WTC11 (cell line): Measurements from ENCODE around the gene PUM1. TPM values are rescaled to one million over a fixed set of nuclear protein-coding genes. Genes with fewer than 3 reads are reported as not detected.
"Not testable (repeated sequence)": the region's sequence is repeated elsewhere in the genome, so short reads cannot be mapped to it uniquely, and the experiment has no call there.

Source experiments
- ATAC-seq: fragments of 200-7000 bp; cut with Tn5 transposase; 2 replicates; pipeline ENCODE4 v1.10.0; 2021; ENCODE audit warnings: mild to moderate bottlenecking, moderate library complexity
- CTCF ChIA-PET: fragments of 300-600 bp; sonication (Branson Sonifier 250); formaldehyde crosslinking; loops from one replicate; lab custom pipeline; 2021; ENCODE audit warnings: antibody characterized with exemption; lab: Charles Lee
- POLR2A ChIA-PET: fragments of 350-600 bp; sonication (Branson Sonifier 250); formaldehyde crosslinking; loops from one replicate; lab custom pipeline; 2021; ENCODE audit warnings: antibody characterized with exemption; lab: Charles Lee
- DNase-seq: peaks from one replicate; pipeline ENCODE4 v3.0.0; 2021; ENCODE audit warnings: low spot score
- H3K27ac Mint-ChIP-seq: 2 replicates; pipeline ENCODE4 v1.8.0; 2021; ENCODE audit warnings: mixed read lengths
- H3K27me3 Mint-ChIP-seq: 2 replicates; pipeline ENCODE4 v1.8.0; 2021; ENCODE audit warnings: low read depth, mild to moderate bottlenecking, moderate library complexity, mixed read lengths
- H3K36me3 Mint-ChIP-seq: 2 replicates; pipeline ENCODE4 v1.8.0; 2021; ENCODE audit warnings: mixed read lengths
- H3K4me1 Mint-ChIP-seq: 2 replicates; pipeline ENCODE4 v1.8.0; 2022; ENCODE audit warnings: mixed read lengths
- H3K4me3 Mint-ChIP-seq: 2 replicates; pipeline ENCODE4 v1.8.0; 2021; ENCODE audit warnings: mild to moderate bottlenecking, moderate library complexity, mixed read lengths
- H3K9me3 Mint-ChIP-seq: 2 replicates; pipeline ENCODE4 v1.8.0; 2021; ENCODE audit warnings: mixed read lengths
- ATF1 ChIP-seq: sonication (generic); formaldehyde crosslinking; IDR thresholded peaks from 2 replicates; pipeline ENCODE4 v1.8.1; 2023; ENCODE audit warnings: mild to moderate bottlenecking, moderate library complexity, missing genetic modification reagents
- CBFB ChIP-seq: sonication (generic); formaldehyde crosslinking; IDR thresholded peaks from 2 replicates; pipeline ENCODE4 v1.8.1; 2022; ENCODE audit warnings: mild to moderate bottlenecking, low read depth, missing genetic modification reagents
- CTCF ChIP-seq: fragments of 200-600 bp; IDR thresholded peaks from 2 replicates; pipeline ENCODE4 v1.8.0; 2022; ENCODE audit warnings: antibody characterized with exemption
- E2F1 ChIP-seq: sonication (generic); formaldehyde crosslinking; IDR thresholded peaks from 2 replicates; pipeline ENCODE4 v1.8.0; 2022; ENCODE audit warnings: mild to moderate bottlenecking, missing genetic modification reagents
- ELF4 ChIP-seq: sonication (generic); formaldehyde crosslinking; IDR thresholded peaks from 2 replicates; pipeline ENCODE4 v1.8.1; 2022; ENCODE audit warnings: low read depth, mild to moderate bottlenecking, moderate library complexity, missing genetic modification reagents
- GABPB1 ChIP-seq: sonication (generic); formaldehyde crosslinking; IDR thresholded peaks from 2 replicates; pipeline ENCODE4 v1.8.1; 2023; ENCODE audit warnings: mild to moderate bottlenecking, missing genetic modification reagents
- GRHL2 ChIP-seq: fragments of 250-450 bp; sonication (Bioruptor Pico); IDR thresholded peaks from 2 replicates; pipeline ENCODE4 v1.8.0; 2022; ENCODE audit warnings: mild to moderate bottlenecking, moderate library complexity; ENCODE audit not compliant: insufficient replicate concordance, severe bottlenecking
- GTF2I ChIP-seq: fragments of 250-450 bp; sonication (Bioruptor Pico); conservative IDR thresholded peaks from 2 replicates; pipeline ENCODE4 v1.4.0; 2021; ENCODE audit warnings: mild to moderate bottlenecking
- IRF2 ChIP-seq: sonication (generic); formaldehyde crosslinking; IDR thresholded peaks from 2 replicates; pipeline ENCODE4 v1.8.0; 2022; ENCODE audit warnings: low read depth, missing genetic modification reagents, borderline replicate concordance
- MAX ChIP-seq: sonication (generic); formaldehyde crosslinking; IDR thresholded peaks from 2 replicates; pipeline ENCODE4 v1.8.0; 2022; ENCODE audit warnings: mild to moderate bottlenecking, missing genetic modification reagents
- MXD4 ChIP-seq: fragments of 250-450 bp; sonication (Bioruptor Pico); IDR thresholded peaks from 2 replicates; pipeline ENCODE4 v1.8.0; 2021; ENCODE audit warnings: mild to moderate bottlenecking, moderate library complexity, borderline replicate concordance
- NR3C1 ChIP-seq: sonication (generic); formaldehyde crosslinking; conservative IDR thresholded peaks from 2 replicates; pipeline ENCODE4 v1.8.1; 2023; ENCODE audit warnings: low read depth, mild to moderate bottlenecking, missing genetic modification reagents
- RELA ChIP-seq: sonication (generic); formaldehyde crosslinking; IDR thresholded peaks from 2 replicates; pipeline ENCODE4 v1.8.1; 2022; ENCODE audit warnings: missing genetic modification reagents, mild to moderate bottlenecking, borderline replicate concordance
- RORB ChIP-seq: fragments of 250-450 bp; sonication (Bioruptor Pico); IDR thresholded peaks from 2 replicates; pipeline ENCODE4 v1.9.0; 2021; ENCODE audit warnings: mild to moderate bottlenecking
- SP1 ChIP-seq: sonication (generic); formaldehyde crosslinking; conservative IDR thresholded peaks from 2 replicates; pipeline ENCODE4 v1.8.1; 2022; ENCODE audit warnings: missing genetic modification reagents
- TEAD1 ChIP-seq: sonication (generic); formaldehyde crosslinking; IDR thresholded peaks from 2 replicates; pipeline ENCODE4 v1.8.0; 2022; ENCODE audit warnings: mild to moderate bottlenecking, missing genetic modification reagents
- ZNF219 ChIP-seq: sonication (generic); formaldehyde crosslinking; IDR thresholded peaks from 2 replicates; pipeline ENCODE4 v1.8.0; 2023; ENCODE audit warnings: missing genetic modification reagents, mild to moderate bottlenecking, borderline replicate concordance
- ZNF281 ChIP-seq: sonication (generic); formaldehyde crosslinking; IDR thresholded peaks from 2 replicates; pipeline ENCODE4 v1.8.0; 2023; ENCODE audit warnings: mild to moderate bottlenecking, missing genetic modification reagents
- ZNF423 ChIP-seq: fragments of 250-450 bp; sonication (Bioruptor Pico); IDR thresholded peaks from 2 replicates; pipeline ENCODE4 v2.1.2; 2022; ENCODE audit warnings: mild to moderate bottlenecking, moderate library complexity
- ZNF532 ChIP-seq: fragments of 250-450 bp; sonication (Bioruptor Pico); IDR thresholded peaks from 2 replicates; pipeline ENCODE4 v1.9.0; 2021; ENCODE audit warnings: mild to moderate bottlenecking, borderline replicate concordance
- ZNF671 ChIP-seq: fragments of 250-450 bp; sonication (Bioruptor Pico); IDR thresholded peaks from 2 replicates; pipeline ENCODE4 v1.8.0; 2021; ENCODE audit warnings: mild to moderate bottlenecking
- total RNA-seq: library from RNA; stranded (reverse); gene quantifications from 3 replicates; pipeline ENCODE4 v1.2.3, GENCODE V29; 2021

PUM1 gene
- total RNA-seq, 1 experiment from 2014 or later: 147 TPM

GRCh38 chr1:30976143-30976542 is 89.4 kb downstream of the PUM1 start:
- Mint-ChIP-seq H3K9me3 (no peaks in the 10 kb centered on the region), H3K27ac (peak overlapping the region; percentile 75), H3K36me3 (peaks cover 60% of the 10 kb centered on the region), H3K4me1 (peaks cover 11% of the 10 kb centered on the region; the same call in 1 of the 2 replicates), H3K4me3 (no peak overlapping the region), H3K27me3 (no peaks in the 10 kb centered on the region)
- ATAC-seq (no peak), DNase-seq (no peak)
- ChIA-PET CTCF (interaction anchor here (0.6 kb wide), 1 partner anchor 1662 kb away, joined by 6 read pairs; no protein-coding TSS in a partner anchor), POLR2A (interaction anchor here (0.6 kb wide), 2 partner anchors 10 to 74 kb away, joined by 3 read pairs; no protein-coding TSS in a partner anchor)
- no peak for TF ChIP-seq IRF2 (CRISPR knock-in tag)
- TF ChIP-seq CBFB (CRISPR knock-in tag): no peak
- no peak for TF ChIP-seq ZNF219 (CRISPR knock-in tag)
- no peak for TF ChIP-seq ZNF671
- no peak for TF ChIP-seq ZNF423 (CRISPR knock-in tag)
- TF ChIP-seq MAX (CRISPR knock-in tag): no peak
- TF ChIP-seq CTCF: no peak
- no peak for TF ChIP-seq MXD4 (CRISPR knock-in tag)

GRCh38 chr1:30975217-30975616 is 90.3 kb downstream of the PUM1 start:
- ChIA-PET CTCF (no interaction called here), POLR2A (interaction anchor here (0.7 kb wide), 1 partner anchor 8 kb away, joined by 3 read pairs; no protein-coding TSS in a partner anchor)
- DNase-seq (no peak), ATAC-seq (no peak)
- no peaks in the 10 kb centered on the region for H3K9me3 Mint-ChIP-seq
- H3K4me1 Mint-ChIP-seq: peaks cover 11% of the 10 kb centered on the region; the same call in 1 of the 2 replicates
- no peaks in the 10 kb centered on the region for H3K27me3 Mint-ChIP-seq
- peaks cover 55% of the 10 kb centered on the region for H3K36me3 Mint-ChIP-seq
- no peak overlapping the region for H3K27ac Mint-ChIP-seq
- TF ChIP-seq GABPB1 (peak; percentile 57), SP1 (CRISPR knock-in tag) (no peak), RORB (CRISPR knock-in tag) (no peak), RELA (no peak), ATF1 (no peak), NR3C1 (CRISPR knock-in tag) (no peak)
- no peak overlapping the region for H3K4me3 Mint-ChIP-seq

- TF ChIP-seq TEAD1 (CRISPR knock-in tag): no peak
- no peak for TF ChIP-seq GRHL2 (CRISPR knock-in tag)
- no peak for TF ChIP-seq ELF4 (CRISPR knock-in tag)
- TF ChIP-seq ZNF281 (CRISPR knock-in tag): no peak
- no peak for TF ChIP-seq GTF2I (CRISPR knock-in tag)
- TF ChIP-seq RORB (CRISPR knock-in tag): no peak
- no peak for TF ChIP-seq ZNF532 (CRISPR knock-in tag)
- TF ChIP-seq E2F1 (CRISPR knock-in tag): no peak
- no peaks in the 10 kb centered on the region for H3K9me3 Mint-ChIP-seq
- H3K4me1 Mint-ChIP-seq: peaks cover 12% of the 10 kb centered on the region
- ATAC-seq (no peak), DNase-seq (no peak)
- POLR2A ChIA-PET: no interaction called here
- H3K27me3 Mint-ChIP-seq: no peaks in the 10 kb centered on the region
- CTCF ChIA-PET: no interaction called here
- peaks cover 55% of the 10 kb centered on the region for H3K36me3 Mint-ChIP-seq
- no peak overlapping the region for H3K4me3 Mint-ChIP-seq
- H3K27ac Mint-ChIP-seq: peak overlapping the region; percentile 66; the same call in 1 of the 2 replicates
Observed at GRCh38 chr1:30974536-30974935, 91.0 kb downstream of the PUM1 start.

GRCh38 chr1:30972349-30972748 is 93.2 kb downstream of the PUM1 start:
- H3K4me3 Mint-ChIP-seq, CTCF ChIA-PET, POLR2A ChIA-PET, H3K27ac Mint-ChIP-seq, H3K9me3 Mint-ChIP-seq, DNase-seq, H3K27me3 Mint-ChIP-seq, ATAC-seq: not testable (repeated sequence)
- H3K4me1 Mint-ChIP-seq: peaks cover 15% of the 10 kb centered on the region
- peaks cover 57% of the 10 kb centered on the region for H3K36me3 Mint-ChIP-seq
